Tibial nerve (tissue), 4 donors: ENCODE measurements around the gene CST4.

Source experiments
- EP300 ChIP-seq, 2 donors: sonication (generic); formaldehyde crosslinking; IDR thresholded peaks; one replicate each; pipeline ENCODE4 v1.6.1; 2017; ENCODE audit warnings: antibody characterized with exemption in 2 of 2, mild to moderate bottlenecking in 1 of 2
- POLR2A ChIP-seq, 2 donors: fragments of 450-650 bp; IDR thresholded peaks; one replicate each; pipeline ENCODE4 v1.6.1; 2017; ENCODE audit warnings: antibody characterized with exemption in 2 of 2, mild to moderate bottlenecking in 2 of 2, moderate library complexity in 2 of 2
- TF ChIP-seq, protein P1 (sequence below), 5 experiments: fragments of 200-600 bp in 3 of 5; fragments of 450-650 bp in 2 of 5; sonication (generic) in 3 of 5; IDR thresholded peaks; one replicate each; pipeline ENCODE4 v1.5.1; 2016 to 2019; ENCODE audit warnings: antibody characterized with exemption in 5 of 5, mild to moderate bottlenecking in 3 of 5, moderate library complexity in 2 of 5

- TF ChIP-seq, protein P1, sequence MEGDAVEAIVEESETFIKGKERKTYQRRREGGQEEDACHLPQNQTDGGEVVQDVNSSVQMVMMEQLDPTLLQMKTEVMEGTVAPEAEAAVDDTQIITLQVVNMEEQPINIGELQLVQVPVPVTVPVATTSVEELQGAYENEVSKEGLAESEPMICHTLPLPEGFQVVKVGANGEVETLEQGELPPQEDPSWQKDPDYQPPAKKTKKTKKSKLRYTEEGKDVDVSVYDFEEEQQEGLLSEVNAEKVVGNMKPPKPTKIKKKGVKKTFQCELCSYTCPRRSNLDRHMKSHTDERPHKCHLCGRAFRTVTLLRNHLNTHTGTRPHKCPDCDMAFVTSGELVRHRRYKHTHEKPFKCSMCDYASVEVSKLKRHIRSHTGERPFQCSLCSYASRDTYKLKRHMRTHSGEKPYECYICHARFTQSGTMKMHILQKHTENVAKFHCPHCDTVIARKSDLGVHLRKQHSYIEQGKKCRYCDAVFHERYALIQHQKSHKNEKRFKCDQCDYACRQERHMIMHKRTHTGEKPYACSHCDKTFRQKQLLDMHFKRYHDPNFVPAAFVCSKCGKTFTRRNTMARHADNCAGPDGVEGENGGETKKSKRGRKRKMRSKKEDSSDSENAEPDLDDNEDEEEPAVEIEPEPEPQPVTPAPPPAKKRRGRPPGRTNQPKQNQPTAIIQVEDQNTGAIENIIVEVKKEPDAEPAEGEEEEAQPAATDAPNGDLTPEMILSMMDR (IDR thresholded peaks at IDR 0.05): peak; percentile 78 to 85 (median 81)
- no peak for TF ChIP-seq POLR2A (IDR thresholded peaks at IDR 0.05)
- no peak for TF ChIP-seq EP300 (IDR thresholded peaks at IDR 0.05)
These were observed 20.3 kb downstream of the CST4 start for GRCh38 chr20:23668477-23668951.
